ENCODE results near the gene CYP39A1.
"Not testable (repeated sequence)": the region's sequence is repeated elsewhere in the genome, so short reads cannot be mapped to it uniquely, and the experiment has no call there.

CYP39A1 gene

DNA sequence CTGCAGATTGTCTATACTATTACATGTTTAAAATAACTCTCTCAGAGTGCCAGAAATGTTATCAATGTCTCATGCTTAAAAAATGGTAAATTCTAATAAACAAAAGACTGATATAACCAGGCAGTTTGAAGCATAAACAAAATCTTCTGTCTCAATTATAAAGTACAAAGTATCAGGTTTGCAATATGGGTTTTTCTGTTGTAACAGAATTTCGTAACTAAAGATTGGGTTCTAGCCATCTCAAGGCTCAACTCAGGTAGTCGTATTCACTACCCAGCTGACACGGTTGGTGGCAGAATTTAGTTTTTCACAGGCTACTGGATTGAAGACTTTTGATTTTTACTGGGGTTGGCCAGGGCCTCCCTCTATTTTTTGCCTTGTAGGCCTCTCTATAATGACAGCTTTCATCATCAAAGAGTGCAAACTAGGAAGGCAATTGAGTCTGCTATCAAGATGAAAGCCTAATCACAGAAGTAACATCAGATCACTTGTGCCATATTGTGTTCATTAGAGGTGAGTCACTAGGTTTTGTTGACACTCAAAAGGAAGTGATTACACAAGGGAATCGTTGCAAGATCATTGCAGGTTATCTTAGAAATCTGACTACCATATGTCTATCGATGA is 3.6 kb downstream of the CYP39A1 start:
- no peak for DNase-seq

DNA sequence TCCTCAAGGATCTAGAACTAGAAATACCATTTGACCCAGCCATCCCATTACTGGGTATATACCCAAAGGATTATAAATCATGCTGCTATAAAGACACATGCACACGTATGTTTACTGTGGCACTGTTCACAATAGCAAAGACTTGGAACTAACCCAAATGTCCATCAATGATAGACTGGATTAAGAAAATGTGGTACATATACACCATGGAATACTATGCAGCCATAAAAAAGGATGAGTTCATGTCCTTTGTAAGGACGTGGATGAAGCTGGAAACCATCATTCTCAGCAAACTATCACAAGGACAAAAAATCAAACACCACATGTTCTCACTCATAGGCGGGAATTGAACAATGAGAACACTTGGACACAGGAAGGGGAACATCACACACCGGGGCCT is 4.5 kb downstream of the CYP39A1 start:
- DNase-seq, result not testable (repeated sequence)

DNA sequence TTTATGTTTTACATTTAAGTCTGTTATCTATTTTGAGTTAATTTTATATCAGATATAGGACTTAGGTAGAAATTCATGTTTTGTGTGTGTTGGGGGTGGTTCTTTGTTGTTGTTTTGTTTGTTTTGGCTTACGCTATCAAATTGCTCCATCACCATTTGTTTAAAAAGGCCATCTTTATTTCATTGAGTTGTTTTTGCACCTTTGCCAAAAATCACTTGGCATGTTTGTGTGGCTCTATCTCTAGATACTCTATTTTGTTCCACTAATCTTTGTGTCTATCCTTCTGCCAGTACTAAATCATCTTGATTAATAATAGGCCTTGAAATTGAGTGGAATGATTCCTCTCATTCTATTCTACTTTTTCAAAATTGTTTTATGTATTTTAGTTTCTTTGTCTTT is 7.4 kb downstream of the CYP39A1 start:
- DNase-seq, result no peak

DNA sequence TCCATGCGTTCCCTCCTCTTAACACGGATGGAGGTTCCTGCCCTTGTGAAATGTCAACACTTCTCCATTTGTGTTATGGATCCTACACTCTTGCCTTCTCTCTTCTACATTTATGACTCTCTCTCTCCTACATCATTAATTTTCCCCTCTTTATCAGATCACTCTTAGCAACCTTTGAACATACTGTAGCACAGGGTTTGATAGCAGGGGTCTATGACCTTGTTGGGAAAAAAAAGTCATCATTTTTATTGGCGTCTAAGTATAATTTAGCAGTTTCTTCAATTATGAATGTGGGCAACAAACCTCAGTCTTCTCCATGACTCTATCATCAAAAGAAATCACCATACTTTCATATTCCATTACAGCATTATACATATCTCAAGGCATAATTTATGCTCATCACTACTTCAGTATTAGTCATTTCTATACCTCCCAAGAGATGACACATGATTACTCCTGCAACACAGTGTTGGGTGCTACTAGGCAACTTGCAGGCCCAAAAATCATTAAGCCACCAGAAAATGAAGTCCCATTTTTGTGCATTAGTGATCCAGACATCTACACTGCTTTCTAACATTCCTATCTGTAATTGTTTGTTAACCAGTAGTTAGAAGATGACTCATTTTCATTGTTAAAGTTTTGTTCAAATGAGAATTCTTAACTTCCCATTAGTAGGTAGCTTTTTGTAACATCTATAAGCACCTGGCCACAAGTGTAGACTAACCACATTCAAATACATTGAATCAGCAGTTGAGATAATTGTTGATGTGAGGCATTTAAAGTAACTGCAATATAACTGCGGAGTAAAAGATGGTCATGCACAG is 9.5 kb downstream of the CYP39A1 start:
- no peak for DNase-seq

DNA sequence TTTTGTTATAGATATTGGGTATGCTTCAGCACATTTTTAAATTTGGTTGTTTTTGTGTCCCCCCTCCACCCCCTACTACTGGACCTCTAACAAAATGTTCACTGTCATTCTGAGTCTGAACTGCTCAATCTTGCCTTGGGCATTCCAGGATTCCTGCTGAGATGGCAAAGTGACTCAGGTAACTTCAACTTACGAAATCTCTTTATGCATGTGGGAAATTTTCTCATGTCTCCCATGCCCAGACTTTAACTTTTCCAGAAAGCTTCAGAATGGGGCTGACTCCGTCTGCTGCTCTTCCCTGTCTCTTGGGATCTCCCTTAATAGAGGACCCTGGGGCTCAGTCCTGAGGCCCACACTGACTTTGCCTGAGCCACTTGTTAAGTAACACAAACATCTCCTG is 14.0 kb downstream of the CYP39A1 start:
- DNase-seq, result no peak

DNA sequence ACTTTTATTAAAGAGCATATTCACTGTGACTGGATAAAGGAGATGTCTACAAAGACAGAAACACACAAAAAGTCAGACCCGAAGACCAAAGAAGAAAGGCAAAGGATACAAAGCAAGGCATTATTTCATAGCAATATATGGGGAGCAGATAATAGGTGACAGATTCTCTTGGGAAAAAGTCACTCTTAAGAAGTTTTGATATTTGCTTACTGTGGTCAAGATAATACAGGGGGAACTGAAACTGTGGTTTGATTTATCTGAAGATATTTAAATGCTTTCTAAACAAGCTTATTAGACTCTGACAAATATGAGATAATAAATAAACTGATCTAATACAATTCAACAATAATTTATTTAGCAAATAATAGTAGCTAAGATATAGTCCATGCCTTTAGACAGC is 14.7 kb downstream of the CYP39A1 start:
- DNase-seq, result no peak

DNA sequence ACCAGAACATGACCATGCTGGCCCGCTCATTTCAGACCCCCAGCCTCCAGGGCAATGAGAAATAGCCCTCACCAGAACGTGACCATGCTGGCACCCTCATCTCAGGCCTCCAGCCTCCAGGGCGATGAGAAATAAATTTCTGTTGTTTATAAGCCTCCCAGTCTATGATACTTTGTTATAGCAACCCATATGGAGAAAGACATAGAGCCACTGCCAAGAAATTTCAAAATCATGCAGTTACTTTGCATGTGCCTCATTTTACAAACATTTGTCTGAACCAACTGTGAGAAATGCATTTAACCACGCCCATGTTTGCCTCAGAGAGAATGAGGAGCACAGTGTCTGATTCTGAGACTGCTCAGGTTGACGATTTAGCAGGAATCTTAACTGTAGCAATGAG is 15.5 kb downstream of the CYP39A1 start:
- DNase-seq, result no peak

DNA sequence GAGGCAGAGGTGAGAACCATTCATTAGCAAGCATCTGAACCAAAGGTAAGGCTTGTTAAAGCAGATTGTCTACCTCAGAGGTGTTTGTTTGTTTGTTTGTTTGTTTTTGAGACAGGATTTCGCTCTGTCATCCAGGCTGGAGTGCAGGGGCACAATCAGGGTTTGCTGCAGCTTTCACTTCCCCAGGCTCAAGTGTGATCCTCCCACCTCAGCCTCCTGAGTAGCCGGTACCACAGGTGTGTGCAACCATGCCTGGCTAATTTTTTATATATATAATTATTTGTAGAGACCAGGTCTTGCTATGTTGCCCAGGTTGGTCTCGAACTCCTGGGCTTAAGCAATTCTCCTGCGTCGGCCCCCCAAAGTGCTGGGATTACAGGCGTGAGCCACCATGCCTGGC is 17.2 kb downstream of the CYP39A1 start:
- DNase-seq, result no peak

DNA sequence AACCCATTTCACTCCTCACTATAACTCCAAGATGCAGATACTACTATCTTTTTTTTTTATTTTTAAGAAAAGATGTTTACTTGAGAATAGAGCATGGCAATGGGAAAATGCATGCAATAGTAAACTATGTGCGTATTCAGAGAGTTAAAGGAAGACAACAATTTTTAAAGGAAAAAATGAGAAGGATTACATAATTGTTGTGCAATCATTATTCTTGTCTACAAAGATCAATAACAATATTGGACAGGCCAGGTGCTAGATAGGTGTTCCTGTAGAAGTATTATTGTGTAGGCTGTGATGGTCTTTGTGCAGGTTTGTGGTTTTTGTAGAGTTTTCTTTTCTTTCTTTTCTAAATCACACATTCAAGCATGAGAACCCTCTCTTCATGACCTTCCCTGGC is 20.6 kb downstream of the CYP39A1 start:
- no peak for DNase-seq

DNA sequence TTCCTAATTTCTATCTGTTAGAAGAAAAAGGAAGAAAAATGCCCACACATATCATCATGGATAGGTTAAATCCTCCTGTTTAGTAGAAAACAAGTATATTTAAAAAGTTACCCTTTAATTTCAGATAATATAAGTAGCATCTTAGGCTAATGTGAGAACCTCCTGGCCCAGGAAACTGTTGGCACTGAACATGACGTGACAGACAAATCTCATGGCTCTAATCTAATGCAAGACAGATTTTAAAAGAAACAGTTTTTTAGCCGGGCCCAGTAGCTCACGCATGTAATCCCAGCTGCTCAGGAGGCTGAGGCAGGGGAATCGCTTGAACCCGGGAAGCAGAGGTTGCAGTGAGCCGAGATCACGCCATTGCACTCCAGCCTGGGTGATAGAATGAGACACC is 22.9 kb downstream of the CYP39A1 start:
- DNase-seq, result no peak

DNA sequence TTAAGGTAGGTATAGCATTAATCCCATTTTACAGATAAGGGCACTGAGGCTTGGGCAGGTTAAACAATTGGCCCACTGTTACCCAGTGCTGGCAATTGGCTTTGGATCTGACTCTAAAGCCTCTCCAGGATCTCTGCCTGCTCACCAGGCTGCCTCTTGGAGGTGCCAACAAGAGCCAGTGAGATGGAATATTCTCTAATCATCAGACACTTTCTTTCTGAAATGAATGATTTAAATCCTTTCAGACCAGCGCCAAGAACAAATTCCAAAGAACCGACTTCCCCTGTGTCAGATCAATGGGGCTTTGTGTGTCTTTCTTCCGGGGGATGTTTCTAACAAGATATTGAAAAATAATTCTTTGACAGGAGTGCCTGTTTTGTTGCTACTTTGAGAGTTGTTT is 23.6 kb downstream of the CYP39A1 start:
- no peak for DNase-seq

DNA sequence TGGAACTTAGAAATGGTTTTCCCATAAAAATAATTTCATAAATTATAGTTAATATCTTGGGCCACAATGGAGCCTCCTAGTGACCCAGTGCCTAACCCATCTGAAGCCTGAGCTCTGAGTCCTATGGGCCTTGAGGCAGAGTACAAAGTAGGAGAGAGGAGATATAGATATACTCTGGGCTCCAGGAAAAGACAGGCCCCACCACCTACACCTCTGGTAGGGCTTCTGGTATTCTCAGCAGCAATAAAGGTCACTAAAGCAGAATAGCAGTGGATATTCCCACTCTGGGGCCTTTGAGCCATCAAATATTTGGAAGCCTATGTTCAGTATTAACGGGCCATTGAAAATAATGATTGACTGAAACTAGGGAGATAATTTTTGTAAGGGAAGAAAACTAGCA is 24.1 kb downstream of the CYP39A1 start:
- no peak for DNase-seq

DNA sequence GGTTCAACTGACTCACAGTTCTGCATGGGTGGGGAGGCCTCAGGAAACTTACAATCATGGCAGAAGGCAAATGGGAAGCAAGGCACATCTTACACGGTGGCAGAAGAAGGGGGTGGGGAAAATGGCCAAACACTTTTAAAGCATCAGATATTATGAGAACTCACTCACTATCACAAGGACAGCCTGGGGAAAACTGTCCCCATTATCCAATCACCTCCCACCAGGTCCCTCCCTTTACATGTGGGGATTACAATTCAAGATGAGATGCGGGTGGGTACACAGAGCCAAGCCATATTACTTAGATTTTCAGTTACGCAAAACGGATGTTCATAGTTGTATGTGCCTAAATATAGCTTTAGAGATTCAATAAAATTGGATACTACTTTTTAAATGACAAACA is 25.6 kb downstream of the CYP39A1 start:
- no peak for DNase-seq

DNA sequence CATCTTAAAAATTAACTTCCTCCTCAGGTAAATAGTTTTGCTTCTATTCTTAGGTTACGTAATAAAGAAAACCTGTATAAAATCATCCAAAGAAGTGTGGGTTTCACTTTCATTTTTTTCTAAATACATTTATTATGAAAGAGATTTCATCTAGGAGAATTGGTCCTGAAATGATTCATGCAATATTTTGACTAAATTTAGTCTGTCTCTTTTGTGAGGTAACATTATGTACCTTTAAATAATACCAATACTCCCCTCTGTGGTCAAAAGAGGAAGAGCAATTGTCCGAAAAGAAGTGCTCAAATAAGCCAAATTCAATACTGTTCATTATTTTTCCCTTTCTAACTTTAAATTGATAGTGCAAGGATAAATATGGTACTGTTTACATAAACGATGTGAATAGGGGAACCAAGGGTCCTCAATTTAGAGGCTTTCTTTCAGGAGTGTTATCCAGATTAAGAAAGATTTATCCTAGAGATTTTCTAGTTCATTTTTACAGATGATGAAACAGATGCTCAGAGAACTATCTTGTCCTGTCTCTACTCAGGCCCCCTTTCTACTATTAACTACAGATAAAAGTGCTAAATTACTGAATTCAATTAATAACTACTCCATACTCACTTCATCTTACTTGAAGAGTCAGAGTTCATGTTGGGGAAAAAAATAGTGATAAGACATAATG is 26.2 kb downstream of the CYP39A1 start:
- DNase-seq, result no peak

DNA sequence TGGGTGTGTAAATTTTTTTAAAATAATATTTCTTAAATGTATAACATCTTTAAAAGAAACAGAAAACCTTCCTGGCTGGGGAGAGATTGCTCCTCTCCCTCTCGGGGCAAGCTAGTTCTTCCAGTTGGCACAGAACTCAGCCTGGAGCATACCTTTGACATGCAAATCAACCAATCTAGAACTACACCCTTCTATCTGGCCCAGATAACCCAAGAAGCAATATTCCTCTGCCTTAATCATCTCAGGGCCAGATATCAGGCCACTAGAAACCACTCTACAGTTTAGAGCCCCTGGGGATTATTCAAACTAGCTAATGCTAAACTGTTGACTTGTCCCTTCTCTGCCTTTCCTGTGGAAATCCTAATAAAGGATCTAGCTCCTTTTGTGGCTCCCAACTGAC is 33.9 kb downstream of the CYP39A1 start:
- no peak for DNase-seq

DNA sequence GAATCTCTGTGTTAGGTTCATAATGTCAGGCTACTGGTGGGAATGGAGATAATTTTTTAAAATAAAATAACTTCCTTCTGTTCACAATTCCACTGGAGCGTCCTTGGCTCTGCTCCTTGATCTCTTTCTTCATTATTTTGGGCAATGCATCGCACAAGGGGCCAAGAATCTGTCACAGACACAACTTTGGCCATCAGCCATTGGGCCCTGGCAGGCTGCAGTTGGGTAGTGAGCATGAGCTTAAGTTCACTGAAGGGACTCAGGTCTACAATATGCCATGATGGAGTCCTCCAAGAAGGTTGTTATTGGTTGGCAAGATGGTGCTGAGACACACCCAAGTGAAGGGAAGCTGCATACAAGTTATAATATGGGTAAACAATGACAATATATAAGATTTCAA is 40.0 kb downstream of the CYP39A1 start:
- DNase-seq, result no peak

DNA sequence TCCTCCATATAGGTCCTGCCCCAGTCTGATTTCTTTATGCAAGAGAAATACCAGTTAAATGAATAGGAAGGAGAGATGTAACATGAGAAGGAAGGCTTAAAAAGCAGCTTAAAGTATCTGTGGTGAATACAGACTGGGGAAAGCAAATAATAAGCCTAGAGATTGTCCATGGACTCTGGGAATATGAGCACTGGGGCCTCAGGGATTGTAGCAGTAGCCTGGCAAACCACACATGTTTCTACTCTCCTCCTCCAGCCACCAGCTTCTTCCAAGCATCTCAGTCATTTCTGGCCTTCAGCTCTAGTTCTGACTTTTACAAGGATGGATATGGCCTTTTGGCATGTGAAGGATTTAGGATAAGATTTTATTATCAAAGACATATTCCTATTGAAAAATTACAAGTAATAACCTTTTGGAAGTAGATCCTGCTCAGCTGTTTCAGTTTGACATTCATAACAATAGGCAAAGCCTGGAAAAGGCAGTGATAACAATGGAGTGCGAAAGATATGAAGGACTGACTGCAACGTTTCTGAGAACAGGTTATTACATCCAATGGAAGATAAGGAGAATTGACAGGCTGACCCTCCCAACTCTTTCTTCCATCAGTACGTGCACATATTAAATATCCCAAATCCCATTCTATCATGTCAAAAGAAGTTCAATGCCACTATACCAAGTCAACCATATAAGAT is 41.6 kb downstream of the CYP39A1 start:
- no peak for DNase-seq

DNA sequence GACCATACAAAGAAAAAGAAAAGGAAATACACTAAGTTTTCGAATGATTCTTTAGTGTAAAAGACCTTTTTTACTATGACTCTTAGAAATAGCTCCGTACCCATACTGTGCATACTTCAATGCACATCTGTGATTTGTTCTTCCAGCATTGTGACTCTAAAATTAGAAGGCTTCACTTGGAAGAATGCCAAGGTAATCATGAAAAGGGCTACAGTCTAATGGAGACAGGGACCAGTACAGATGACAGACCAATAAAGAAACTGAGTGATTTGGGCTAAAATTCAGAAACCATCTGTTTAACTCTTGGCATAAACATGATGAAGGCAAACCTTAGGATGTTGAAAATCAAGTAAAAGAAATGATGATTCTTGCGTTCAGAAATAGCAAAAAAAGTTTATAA is 46.3 kb downstream of the CYP39A1 start:
- DNase-seq, result no peak

DNA sequence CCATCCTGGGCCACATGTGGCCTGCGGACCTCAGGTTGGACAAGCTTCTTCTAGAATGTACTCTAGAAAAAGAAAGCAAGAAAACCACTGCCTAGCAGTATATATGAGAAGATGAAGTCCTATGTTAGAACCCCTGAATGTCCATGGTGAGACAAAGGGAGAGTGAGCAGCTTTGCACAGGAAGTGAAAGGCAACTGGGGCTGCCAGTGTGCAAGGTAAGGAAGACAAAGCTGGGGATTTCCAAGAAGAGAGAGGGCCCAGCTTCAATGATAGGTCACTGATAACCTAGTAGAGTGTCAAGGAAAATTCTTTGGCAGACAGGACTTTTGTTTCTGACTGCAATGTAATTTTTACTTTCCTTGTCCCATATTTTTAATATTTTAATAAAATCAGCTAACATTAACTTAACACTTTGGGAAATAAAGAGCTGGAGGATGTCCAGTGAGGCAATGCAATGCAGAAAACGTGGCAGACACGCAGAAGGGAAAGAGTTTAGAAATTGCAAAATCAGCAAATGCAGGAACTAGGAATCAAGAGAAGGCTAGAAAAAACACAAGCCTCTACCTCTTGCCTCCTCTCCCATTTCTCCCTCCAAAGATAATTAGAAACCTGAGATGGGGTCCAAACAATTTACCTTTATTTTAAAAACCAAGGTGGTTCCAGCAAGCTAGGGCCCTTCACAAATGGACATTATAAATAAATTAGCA is 47.4 kb downstream of the CYP39A1 start:
- DNase-seq, result no peak

DNA sequence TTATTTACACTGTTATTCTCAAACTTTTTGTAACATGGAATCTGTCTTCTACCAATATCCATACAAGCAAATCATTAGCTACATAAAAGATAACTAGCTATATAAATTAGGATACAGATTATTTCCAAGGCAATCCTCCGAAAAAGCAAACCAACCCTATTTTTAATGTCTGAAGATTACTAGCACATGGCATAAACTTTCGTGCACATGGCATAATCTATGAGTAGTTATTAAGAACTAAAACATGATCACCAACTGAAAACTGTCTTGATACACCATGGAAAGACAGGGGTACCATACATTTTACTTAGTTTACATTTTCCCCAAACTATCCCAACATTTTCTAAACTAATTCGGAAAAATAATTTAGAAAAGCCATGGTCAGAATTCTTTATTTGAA is 54.4 kb downstream of the CYP39A1 start:
- no peak for DNase-seq

DNA sequence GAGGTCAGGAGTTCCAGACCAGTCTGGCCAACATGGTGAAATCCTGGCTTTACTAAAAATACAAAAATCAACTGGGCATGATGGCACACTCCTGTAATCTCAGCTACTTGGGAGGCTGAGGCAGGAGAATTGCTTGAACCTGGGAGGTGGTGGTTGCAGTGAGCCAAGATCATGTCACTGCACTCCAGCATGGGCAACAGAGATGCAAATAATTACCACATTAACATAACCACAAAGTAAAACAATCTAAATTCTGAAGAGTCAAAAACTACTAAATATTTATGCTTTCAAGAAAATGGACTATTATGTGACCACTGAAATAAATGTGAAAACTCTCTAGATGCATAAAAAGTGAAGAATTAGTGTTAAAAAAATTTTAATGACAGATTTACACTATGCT is 59.9 kb downstream of the CYP39A1 start:
- DNase-seq, result no peak

DNA sequence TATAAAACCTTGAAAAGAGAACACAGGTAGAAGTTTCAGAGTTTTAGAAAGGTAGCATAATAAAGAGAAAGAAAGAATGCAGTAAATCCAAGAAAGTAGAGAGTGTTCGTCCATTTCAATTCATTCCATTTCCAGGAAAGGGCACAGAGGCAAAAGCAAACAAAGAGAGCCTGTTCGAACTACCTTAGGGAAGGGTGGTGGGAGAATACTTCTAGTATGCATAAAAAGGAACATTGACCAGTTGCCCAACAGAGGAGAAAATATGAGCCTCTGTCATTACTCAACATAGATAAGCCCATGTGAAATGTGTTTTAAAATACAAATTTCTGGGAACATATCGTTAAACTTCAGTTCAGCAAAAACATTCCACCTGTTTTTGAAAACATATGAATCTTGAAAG is 60.6 kb downstream of the CYP39A1 start:
- DNase-seq, result no peak

DNA sequence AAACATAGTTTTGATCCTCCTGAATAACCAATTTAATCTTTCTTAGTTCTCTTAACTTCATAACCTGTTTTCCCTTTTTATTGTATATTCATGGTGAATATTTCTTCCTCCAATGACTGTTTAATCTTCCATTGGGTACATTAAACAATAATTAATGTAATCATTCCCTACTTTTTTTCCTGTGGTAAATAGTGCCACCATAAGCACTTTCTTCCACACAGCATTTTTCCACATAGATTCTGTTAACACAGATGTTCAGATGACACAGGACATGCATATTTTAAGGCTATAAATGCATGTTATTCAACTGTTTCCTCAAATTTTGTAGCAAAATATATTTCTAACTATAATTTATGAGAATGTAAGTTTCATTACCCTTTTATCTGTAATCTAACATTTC is 61.9 kb downstream of the CYP39A1 start:
- no peak for DNase-seq

Measured in CD4-positive, alpha-beta T cell treated with Interferon gamma for 1 hour (primary cell).